Ureter (tissue), 1 donor: ENCODE data around the gene GPR31. TPM values are rescaled to one million over a fixed set of nuclear protein-coding genes. Genes with fewer than 3 reads are reported as not detected.

Source experiments
- DNase-seq: peaks from one replicate; pipeline ENCODE4 v3.0.0-alpha.2; 2020; ENCODE audit warnings: low spot score
- total RNA-seq: library from RNA; stranded (reverse); gene quantifications from one replicate; pipeline ENCODE4 v1.2.4, GENCODE V29; 2023
- donor health status: DM: yes; HTN: yes; CAD: no.

Gene GPR31
- total RNA-seq, 1 donor from 2014 or later = not detected

DNA sequence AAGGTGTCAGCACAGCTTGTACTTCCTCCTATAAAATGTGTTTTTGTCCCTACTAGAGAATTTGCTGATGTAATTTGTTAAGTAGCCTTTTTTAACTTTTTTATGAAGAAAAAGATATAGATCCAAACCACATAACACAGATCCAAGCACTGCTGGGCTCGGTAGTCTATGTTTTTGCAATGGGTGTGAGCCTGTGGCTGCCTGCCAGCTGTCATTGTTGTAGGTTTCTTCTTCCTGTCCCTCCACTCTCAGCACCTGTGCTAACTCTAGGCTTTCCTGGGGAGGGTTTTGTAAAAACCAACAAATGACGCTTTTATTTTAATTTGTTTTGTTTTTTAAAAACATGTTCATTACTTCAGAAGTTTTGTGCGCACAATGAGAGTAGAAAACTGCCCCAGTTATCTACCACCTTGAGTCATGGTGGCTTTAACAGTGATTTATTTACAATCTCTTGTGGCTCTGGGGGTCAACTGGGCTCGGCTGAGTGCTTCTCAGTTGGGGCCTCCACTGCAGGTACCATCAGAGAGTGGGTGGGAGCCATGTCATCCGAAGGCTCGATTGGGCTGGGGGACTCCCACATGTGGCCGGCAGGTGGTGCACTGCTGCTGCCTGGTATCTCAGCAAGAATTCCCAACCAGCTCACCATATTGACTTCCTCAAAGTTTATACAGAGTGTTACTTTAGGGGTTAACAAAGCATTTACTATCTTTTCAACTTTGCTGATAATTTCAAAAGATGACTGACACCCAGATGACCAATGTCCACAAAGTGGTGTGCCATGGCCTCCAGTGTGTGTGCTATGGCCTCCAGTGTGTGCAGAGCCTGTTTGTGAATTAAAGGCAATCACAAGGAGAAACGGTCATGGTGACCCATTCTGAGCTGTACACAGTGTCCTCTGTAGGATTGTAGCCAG, 37.9 kb downstream of the GPR31 start:
- no peak for DNase-seq

DNA sequence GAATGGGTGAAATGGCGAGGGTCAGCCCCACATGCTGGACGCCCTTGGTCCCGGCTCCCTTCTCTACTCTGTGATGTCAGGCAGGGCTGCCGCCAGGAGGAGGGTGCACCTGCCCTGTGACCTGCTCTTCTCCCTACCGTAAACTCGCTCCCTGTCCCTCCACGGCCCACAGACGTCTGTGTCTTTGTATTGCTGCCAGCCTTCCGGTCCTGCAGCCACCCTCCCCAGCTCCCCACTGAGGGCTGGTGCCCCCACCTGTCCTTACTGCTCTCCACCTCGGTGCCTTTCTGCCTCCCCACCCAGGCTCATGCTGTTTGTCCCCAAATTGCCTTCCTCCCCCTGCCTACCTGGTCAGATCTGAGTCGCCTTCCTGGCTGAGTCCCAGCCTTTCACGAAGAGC, 38.9 kb downstream of the GPR31 start:
- DNase-seq = no peak

DNA sequence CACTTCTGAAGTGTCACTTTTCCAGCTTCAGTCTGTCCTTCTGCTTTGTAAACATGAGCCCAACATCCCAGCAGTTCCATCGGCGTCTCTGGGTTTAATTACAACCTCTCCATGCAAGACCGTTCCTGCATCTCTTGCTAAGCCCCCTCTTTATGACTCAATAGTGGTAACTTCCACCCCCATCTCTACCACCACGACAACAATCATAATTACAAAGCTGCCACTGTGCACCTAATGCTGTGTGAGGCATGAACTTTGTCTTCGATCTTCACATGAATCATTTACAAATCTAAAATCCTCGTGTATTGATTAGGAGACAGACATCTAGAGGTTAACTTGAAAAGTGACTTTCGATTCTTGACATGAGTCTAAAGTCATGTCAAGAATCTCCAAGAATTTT, 39.8 kb downstream of the GPR31 start:
- DNase-seq = no peak

DNA sequence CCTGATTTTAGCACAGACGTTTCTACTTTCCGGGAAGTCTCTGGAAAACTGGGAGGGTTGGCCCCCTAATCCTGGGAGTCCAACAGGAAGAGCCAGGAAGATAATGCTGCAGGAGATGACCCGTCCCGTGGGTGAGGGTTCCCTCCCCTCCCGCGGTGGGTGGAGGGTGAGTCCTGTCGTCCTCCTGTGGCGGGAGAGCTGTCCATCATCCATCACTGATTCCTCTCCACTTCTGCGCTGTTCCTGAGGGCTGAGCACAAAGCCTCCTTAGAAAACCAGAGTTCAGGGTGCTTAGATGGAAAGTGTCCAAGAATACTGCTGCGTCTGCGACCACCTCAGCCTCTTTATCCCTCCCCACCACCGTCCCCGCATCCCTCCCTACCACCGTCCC, 40.9 kb downstream of the GPR31 start:
- no peak for DNase-seq

DNA sequence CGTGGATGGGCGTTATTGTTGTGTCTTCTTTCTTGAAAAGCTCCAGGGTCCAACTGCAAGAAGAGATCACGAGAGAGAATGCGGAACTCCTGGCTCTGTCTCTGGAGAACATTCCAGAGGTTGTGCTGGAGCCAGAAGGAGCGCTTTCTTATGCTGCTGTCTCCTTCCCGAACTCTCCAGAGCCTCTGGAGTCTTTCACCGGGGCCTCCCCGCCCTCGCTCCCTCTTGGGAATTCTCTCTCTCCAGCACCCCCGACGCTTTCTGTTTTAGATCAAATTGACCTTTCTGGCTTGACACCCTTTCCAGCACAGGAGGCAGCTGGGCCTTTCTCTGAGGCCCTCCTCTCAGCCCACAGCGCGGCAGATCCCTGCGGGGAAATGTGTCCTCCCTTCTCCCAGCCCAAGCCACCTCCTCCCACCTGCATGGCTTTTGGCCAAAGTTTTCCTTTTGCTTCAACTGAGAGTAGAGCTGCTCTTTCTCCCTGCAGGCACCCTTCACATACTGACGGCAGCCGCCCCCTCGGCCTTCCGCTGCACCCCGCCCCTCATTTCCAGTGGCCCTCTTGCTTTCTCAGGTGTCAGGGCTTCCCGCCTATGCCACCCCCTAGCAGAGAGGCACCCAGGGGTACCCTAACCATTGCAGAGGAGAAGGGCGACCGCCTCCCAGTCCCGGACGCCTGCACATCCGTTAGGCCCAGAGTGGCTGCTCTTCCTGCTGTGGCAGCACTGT, 41.5 kb downstream of the GPR31 start:
- DNase-seq = no peak

DNA sequence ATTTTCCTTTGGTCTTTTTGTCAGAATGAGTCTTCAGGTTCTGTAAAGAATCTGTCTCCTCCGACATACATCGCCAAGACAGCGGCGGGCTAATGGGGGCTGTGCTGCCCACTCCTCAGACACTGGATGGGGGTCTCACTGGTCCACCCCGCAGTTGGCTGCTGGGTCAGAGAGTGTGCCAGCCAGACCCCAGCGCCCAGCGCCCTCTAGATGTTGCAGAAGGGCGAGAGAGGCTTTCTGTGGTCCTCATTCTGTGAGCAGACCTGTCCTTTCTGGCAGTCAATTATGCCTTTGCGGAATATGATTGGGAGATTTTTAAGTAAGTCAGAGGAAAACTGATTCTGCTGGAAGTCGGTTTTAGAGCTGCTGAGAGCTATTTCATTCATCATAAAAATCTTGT, 42.7 kb downstream of the GPR31 start:
- DNase-seq = no peak

DNA sequence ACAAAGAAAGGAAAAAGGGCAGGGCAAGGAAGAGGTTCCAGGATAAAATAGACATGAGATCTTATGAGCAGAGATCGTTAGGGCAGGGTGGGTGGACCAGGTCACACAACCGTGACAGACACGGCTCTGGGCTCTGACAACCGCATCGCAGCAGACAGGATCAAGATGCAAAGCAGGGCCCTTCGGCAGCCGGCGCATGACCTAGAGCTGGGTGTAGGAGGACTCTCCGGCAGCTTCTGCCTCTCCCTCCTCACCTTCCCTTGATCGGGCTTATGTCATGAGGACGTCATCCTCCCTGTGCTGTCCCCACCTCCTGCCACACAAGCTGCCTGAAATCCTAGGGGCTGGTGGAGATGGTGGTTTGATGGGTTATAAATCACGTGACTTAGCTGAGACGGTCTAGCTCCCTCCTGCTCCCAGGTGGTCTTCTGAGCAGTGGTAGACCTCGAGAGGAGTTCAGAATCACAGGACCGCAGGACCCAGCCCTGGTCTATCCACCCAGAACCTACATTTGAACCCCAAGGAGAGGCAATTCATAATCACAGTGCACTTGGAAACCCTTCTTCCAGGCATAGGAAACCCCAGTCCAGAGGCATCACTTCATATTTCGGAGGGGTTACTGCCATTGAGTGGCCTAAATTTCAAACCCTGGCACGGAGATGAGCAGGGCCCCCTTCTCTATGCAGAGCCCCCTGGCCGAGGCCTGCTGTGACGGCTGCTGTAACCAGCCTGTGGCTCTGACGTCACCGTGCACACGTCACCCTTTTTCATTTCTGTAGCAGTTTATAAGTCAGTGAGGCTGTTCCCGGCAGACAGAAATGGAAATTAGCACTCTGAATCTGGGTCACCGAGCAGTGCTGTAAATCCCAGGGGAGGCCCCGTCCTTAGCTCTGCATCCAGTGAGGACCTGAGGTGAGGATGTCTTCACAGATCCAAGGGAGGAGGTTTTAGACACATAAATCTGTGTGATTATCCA, 43.6 kb downstream of the GPR31 start:
- DNase-seq = no peak

DNA sequence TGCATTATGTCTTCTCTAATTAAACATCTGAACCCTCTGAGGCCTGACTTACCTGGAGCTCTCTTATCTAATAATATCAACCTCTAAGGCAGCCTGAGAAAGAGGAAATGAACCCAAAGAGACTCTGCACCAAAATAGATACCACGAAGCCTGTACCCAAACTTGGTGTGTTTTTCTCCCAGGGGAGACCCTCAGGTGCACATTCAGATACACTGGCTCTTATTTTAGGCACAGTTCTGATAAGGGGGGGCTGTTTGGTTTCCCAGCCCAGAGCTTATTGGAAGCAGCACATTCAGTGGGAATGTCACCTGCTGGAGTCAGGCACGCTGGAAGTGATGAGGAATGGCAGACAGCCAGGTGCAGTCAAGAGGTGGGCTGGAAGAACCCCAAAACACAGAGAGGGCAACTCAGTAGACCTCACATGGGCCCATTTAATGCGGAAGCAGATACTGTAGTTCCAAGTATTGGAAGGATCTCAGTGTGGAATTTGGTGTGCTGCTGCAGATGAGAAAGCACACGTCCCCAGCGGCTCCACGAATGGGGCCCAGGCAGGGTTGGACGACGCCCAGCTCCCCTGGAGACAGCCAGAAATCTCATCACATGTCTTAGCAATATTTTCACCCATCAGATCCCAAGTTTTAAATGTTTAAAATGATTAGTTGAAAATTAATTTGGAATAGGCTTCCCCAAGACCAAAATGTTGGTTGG, 44.6 kb downstream of the GPR31 start:
- no peak for DNase-seq

DNA sequence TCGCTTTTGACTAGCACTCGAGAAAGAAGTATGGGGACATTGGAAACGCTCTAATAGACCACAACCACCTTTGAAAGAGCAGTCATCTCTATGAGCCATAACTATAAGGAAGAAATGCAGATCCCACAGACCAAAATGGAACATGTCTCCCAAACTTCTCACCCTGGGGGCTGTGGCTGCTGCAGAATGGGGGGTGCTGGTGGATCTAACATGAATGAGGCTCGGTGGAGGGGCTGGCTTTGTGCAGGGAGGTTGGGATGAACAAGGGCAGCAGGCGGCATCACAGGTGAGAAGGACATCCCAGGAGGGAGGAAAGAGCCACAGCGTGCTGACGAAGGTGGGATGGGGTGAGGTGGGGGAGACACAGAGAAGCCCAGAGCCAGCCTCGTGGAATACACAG, 45.4 kb downstream of the GPR31 start:
- DNase-seq = no peak

DNA sequence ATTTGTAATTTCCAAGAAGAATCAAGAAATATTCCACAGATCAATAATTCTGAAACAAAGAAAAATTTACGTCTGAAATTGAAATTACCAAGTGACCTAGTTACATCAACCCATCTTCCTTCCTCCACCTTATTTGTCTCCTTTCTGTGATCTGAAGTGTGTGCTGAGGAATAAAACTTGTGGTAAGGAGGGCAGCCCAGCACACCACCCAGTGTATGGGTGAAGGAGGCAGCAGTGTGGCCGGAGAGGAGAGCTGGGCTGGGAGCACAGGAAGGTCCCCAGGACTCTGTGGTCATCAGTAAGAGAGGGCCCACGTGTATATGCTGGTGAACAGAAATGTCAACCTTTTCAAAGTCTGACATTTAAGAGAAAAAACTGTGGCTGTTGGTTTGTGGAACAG, 46.2 kb downstream of the GPR31 start:
- no peak for DNase-seq

DNA sequence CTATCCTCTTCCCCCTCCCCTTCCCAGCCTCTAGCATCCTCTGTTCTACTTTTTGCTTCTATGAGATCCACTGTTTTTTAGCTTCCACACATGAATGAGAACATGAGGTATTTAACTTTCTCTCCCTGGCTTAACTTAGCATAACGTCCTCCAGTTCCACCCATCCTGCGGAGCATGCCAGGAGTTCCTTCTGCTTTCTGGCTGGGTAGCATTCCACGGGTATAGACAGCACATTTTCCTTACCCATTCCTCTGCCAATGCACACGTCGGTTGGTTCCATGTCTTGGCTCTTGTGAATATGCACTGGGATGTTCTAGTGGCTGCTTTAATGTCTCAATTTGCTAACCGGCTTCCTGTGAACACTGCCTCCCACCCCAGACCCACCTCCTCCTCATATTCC, 48.1 kb downstream of the GPR31 start:
- DNase-seq = no peak

DNA sequence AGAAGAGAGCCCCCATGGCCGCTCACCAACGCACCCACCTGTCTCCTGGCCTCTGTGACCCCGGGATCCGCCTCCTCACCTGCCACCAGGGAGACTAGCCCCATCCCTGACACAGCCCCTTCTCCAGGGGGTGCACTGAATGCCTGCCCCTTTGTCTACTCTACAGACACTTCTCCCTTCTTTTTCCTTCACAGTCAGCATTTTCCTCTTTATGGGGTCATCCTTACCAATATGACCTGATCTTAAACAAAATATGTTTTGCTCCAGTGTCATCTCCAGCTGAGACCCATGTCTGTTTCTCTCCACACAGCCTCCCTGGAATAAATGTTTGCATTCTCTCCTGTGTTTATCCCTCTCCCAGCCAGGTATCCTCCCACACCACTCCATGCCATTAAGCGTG, 49.5 kb downstream of the GPR31 start:
- no peak for DNase-seq

DNA sequence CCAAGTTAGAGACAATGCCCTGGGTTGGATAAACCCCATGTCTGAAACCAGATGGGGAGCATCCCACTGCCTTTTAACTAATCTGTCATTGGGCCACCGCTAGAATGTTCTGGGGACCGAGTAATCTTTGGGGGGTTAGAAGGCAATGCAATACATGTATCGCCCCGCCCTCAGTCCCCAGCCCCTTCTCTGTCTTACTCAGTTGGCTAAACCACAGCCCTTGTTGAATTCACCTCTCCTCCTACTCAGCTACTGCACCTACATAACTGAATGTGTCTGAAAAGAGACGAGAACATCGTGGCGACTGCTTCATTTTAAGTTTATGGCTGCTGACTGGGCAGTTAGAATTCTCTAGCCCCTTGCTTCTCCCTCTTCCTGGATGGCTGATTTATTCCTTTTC, 50.0 kb downstream of the GPR31 start:
- no peak for DNase-seq

DNA sequence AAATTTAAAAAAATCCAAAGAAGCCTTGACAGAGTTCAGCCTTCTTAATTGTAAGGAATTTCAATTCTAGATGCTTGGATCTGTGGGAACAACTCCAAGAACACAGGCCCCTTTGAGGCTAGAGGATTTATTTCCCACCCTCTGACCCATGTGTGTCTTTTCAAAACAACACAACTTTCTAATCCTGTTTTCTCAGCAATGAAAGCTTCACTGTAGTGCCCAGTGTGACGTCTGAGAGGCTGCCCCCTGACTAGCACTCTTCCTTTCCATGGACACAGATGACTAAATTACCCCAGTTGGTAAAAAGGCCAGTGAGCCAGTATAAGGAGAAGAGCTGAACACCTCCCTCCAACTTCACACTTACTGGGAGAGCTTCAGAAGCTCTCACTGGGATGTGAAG, 51.4 kb downstream of the GPR31 start:
- no peak for DNase-seq

Other genes with a start within 250 kb of the GPR31 start
- gene RNASET2, start 201.4 kb downstream of the GPR31 start, total RNA-seq = 89.9 TPM
- gene CEP43, start 158.6 kb downstream of the GPR31 start, total RNA-seq = 22.0 TPM
- not detected for gene CCR6, start 34.9 kb downstream of the GPR31 start, total RNA-seq
- not detected for gene UNC93A, start 133.3 kb upstream of the GPR31 start, total RNA-seq
- gene TTLL2, start 167.1 kb upstream of the GPR31 start, total RNA-seq = not detected